ENCODE measurements around the gene ELOVL6.

GRCh38 chr4:110201502-110201901 lies 3.1 kb upstream of the ELOVL6 start:
- no peak for TF ChIP-seq CTCF (IDR thresholded peaks at IDR 0.05)
- TF ChIP-seq POLR2A (IDR thresholded peaks at IDR 0.05): no peak
